Midbrain (tissue), 1 donor: Measurements from ENCODE around the gene LRMDA.

Source experiments
- DNase-seq: peaks from one replicate; lab custom pipeline; 2025; lab: John Stamatoyannopoulos, UW

LRMDA gene

GRCh38 chr10:76440426-76440825 lies 1009.0 kb downstream of the LRMDA start:
- DNase-seq: no peak

- DNase-seq: no peak
Measured at GRCh38 chr10:76442113-76442512, 1010.7 kb downstream of the LRMDA start.

GRCh38 chr10:76444034-76444800 lies 1012.8 kb downstream of the LRMDA start:
- DNase-seq: no peak

- no peak for DNase-seq
Measured at GRCh38 chr10:76447578-76447977, 1016.2 kb downstream of the LRMDA start.

- DNase-seq: no peak
Measured at GRCh38 chr10:76451911-76452310, 1020.5 kb downstream of the LRMDA start.

GRCh38 chr10:76453332-76453731 lies 1021.9 kb downstream of the LRMDA start:
- no peak for DNase-seq

GRCh38 chr10:76453997-76454396 lies 1022.6 kb downstream of the LRMDA start:
- no peak for DNase-seq

- DNase-seq: no peak
Measured at GRCh38 chr10:76454506-76455140, 1023.2 kb downstream of the LRMDA start.

- no peak for DNase-seq
Measured at GRCh38 chr10:76456197-76456596, 1024.8 kb downstream of the LRMDA start.

GRCh38 chr10:76459016-76459730 lies 1027.7 kb downstream of the LRMDA start:
- peak; percentile 12 for DNase-seq

GRCh38 chr10:76461024-76461423 lies 1029.6 kb downstream of the LRMDA start:
- no peak for DNase-seq

- DNase-seq: no peak
Measured at GRCh38 chr10:76463111-76463510, 1031.7 kb downstream of the LRMDA start.

- no peak for DNase-seq
Measured at GRCh38 chr10:76466836-76467503, 1035.5 kb downstream of the LRMDA start.

GRCh38 chr10:76469675-76470074 lies 1038.3 kb downstream of the LRMDA start:
- DNase-seq: no peak

- DNase-seq: no peak
Measured at GRCh38 chr10:76479103-76479790, 1047.8 kb downstream of the LRMDA start.

GRCh38 chr10:76481178-76481577 lies 1049.8 kb downstream of the LRMDA start:
- no peak for DNase-seq

GRCh38 chr10:76487582-76487981 lies 1056.2 kb downstream of the LRMDA start:
- no peak for DNase-seq

GRCh38 chr10:76488602-76489001 lies 1057.2 kb downstream of the LRMDA start:
- DNase-seq: no peak

GRCh38 chr10:76491216-76491615 lies 1059.8 kb downstream of the LRMDA start:
- DNase-seq: no peak

- no peak for DNase-seq
Measured at GRCh38 chr10:76492026-76492425, 1060.6 kb downstream of the LRMDA start.

- DNase-seq: no peak
Measured at GRCh38 chr10:76492678-76493472, 1061.5 kb downstream of the LRMDA start.
